ENCODE measurements around the gene EVL.
A peak's percentile ranks its signal among the peaks of the same experiment; 100 is the strongest.
"Not testable (repeated sequence)": the region's sequence is repeated elsewhere in the genome, so short reads cannot be mapped to it uniquely, and the experiment has no call there.

The EVL gene

GRCh38 chr14:100039903-100040302 lies 25.3 kb upstream of the EVL start:
- DNase-seq = no peak

GRCh38 chr14:100041271-100041670 lies 24.0 kb upstream of the EVL start:
- DNase-seq = no peak

GRCh38 chr14:100042286-100042685 lies 22.9 kb upstream of the EVL start:
- DNase-seq = no peak

- peak; percentile 16 for DNase-seq
Observed at GRCh38 chr14:100045642-100046344, 19.4 kb upstream of the EVL start.

GRCh38 chr14:100047600-100047999 lies 17.6 kb upstream of the EVL start:
- DNase-seq = no peak

GRCh38 chr14:100048786-100049185 lies 16.4 kb upstream of the EVL start:
- no peak for DNase-seq

GRCh38 chr14:100049220-100049619 lies 16.0 kb upstream of the EVL start:
- no peak for DNase-seq

- no peak for DNase-seq
Observed at GRCh38 chr14:100051103-100051502, 14.1 kb upstream of the EVL start.

GRCh38 chr14:100051543-100051942 lies 13.7 kb upstream of the EVL start:
- no peak for DNase-seq

GRCh38 chr14:100052819-100053218 lies 12.4 kb upstream of the EVL start:
- DNase-seq = no peak

- no peak for DNase-seq
Observed at GRCh38 chr14:100054316-100055075, 10.7 kb upstream of the EVL start.

- no peak for DNase-seq
Observed at GRCh38 chr14:100056431-100056830, 8.8 kb upstream of the EVL start.

- DNase-seq = no peak
Observed at GRCh38 chr14:100056964-100057795, 8.0 kb upstream of the EVL start.

- no peak for DNase-seq
Observed at GRCh38 chr14:100058777-100059437, 6.3 kb upstream of the EVL start.

- DNase-seq = no peak
Observed at GRCh38 chr14:100059438-100059781, 5.8 kb upstream of the EVL start.

GRCh38 chr14:100060760-100061159 lies 4.5 kb upstream of the EVL start:
- no peak for DNase-seq

- no peak for DNase-seq
Observed at GRCh38 chr14:100062590-100062989, 2.6 kb upstream of the EVL start.

GRCh38 chr14:100063314-100063941 lies 1.8 kb upstream of the EVL start:
- DNase-seq = no peak

GRCh38 chr14:100064335-100065092 lies 708 bp upstream of the EVL start:
- not testable (repeated sequence) for DNase-seq

GRCh38 chr14:100065942-100066574 lies 836 bp downstream of the EVL start:
- DNase-seq = no peak

- no peak for DNase-seq
Observed at GRCh38 chr14:100066962-100067361, 1.7 kb downstream of the EVL start.
